ENCODE measurements around the gene NPDC1. TPM values are rescaled to one million over a fixed set of nuclear protein-coding genes. Genes with fewer than 3 reads are reported as not detected.
"Not testable (repeated sequence)": the region's sequence is repeated elsewhere in the genome, so short reads cannot be mapped to it uniquely, and the experiment has no call there.

The NPDC1 gene
- total RNA-seq, 1 donor from 2014 or later, result 59.1 TPM

DNA sequence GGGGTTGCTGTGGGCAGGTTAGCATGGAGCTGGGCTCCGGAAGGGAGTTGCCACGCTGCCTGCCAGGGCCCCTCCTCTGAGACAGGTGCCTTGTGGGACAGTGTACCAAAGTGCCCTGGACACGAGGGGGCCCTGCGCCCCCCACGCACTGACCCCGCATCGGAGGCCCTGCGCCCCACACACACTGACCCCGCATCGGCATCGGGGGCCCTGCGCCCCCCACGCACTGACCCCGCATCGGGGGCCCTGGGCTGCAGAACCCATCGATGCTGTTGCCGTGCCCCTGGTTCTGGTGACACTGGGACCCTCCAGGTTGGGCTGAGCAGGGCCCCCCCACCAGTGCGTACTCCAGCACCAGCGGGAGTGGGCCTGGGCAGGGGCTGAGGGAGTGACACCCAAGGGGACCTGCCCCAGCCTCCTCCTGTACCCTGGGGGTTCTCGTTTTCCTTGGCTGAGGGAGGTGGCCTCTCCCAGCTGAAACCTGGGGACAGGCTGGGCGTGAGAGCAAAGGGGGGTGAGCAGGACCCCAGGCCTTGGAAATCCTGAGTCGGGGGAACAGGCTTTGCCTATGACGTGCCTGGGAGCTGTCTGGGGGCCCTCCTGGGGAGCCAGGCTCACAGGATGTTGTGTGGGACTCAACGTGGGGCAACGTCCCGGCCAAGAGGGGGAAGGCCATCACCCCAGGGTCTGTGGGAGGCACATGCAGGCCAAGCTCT is 17.5 kb upstream of the NPDC1 start:
- no peak for ATAC-seq (ENCODE audit: poor library complexity)
- DNase-seq, result no peak
- intact Hi-C loops (cut with DNase I), result no loop called here

GRCh38 chr9:137062798-137063197 is 16.8 kb upstream of the NPDC1 start:
- intact Hi-C loops (cut with DNase I); DNase-seq; ATAC-seq (ENCODE audit: poor library complexity): not testable (repeated sequence)

DNA sequence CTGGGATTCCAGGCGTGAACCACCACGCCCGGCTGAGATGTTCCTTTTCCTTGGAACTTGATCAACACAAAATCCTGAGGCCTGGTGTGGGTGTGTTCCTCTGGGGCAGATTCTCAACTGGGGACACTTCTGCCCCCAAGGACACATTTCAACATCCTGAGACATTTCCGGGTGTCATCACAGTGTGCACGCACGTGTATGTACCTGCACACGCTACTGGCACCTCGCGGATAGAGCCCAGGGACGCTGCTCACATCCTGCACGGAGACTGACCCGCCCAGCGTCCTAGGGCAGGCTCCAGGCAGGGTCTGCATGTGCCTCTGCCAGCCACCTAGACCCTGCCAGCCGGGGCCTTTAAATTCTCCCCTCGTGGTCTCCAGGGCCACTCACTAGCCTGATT is 16.4 kb upstream of the NPDC1 start:
- intact Hi-C loops (cut with DNase I), result no loop called here
- no peak for DNase-seq
- no peak for ATAC-seq (ENCODE audit: poor library complexity)

- intact Hi-C loops (cut with DNase I), result no loop called here
- DNase-seq, result no peak
These were observed 12.7 kb upstream of the NPDC1 start for GRCh38 chr9:137058521-137059234.

DNA sequence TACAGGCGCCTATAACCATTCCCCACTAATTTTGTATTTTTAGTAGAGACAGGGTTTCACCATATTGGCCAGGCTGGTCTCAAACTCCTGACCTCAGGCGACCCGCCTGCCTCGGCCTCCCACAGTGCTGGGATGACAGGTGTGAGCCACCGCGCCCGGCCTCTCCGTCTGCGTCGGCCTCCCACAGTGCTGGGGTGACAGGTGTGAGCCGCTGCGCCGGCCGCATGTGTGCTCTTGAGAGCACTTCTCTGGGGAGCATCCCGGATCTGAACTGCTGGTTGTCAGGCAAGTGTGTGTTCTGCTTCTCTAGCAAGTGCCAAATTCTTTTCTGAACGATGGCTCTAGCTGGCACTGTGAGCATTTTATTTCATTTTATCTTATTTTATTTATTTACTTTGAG is 11.6 kb upstream of the NPDC1 start:
- intact Hi-C loops (cut with DNase I), result no loop called here
- no peak for DNase-seq
- ATAC-seq (ENCODE audit: poor library complexity), result no peak

More at GRCh38 chr9:137058521-137059234, 12.7 kb upstream of the NPDC1 start:
- no peak for ATAC-seq (ENCODE audit: poor library complexity)

DNA sequence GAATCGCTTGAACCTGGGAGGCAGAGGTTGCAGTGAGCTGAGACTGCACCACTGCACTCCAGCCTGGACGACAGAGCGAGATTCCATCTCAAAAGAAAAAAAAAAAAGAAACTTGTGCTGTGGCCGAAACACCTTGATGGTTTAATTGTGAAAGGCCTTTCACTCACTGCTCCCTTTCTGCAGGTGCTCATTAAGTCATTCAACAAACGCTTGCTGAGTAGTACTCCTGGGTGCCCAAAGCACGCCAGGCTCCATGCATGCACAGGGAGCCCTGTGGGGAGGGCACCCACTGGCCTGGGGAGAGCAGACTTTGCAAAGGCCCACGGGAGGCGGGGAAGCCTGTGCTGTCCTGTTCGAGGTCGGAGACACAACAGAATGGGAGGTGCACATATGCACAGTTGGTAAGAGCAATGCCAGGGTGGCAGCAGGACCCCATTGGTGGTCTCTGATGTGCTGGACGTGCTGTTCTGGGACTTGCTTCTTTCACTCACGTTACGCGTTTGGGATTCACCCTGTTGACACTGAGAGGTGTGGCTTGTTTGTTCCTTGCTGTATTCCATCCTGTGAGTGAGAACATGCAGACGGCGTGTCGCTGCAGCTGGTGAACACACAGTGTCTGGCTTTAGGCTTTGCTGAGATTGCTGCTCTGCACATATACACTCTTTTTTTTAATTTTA is 10.9 kb upstream of the NPDC1 start:
- DNase-seq (no peak), ATAC-seq (ENCODE audit: poor library complexity) (no peak)
- intact Hi-C loops (cut with DNase I), result no loop called here

- ATAC-seq (ENCODE audit: poor library complexity) (peak; percentile 94), DNase-seq (peak; percentile 97)
- intact Hi-C loops (cut with DNase I), result no loop called here
These were observed 9.7 kb upstream of the NPDC1 start for GRCh38 chr9:137055385-137056364.

DNA sequence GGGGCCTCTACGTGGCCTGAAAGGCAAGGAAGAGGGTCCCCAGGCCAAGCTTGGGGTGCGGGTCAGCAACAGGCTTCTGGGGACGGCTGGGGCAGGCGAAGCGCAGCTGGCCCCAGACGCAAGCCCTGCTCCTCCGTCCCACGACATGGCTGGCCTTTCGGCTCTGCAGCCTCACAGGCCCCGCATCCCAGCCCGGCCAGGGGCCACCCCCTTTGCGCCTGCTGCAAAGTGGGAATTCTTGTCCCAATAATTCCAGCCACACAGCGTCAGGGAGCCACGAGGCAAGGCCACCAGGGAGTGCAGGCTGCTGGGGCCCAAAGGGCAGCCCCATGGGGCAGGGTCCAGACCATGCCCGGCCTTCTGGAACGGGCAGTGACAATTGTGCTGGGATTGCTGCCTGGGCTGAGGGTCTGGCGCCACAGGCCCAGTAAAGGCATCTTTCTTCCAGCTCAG is 9.0 kb upstream of the NPDC1 start:
- ATAC-seq (ENCODE audit: poor library complexity), result peak; percentile 15

GRCh38 chr9:137053944-137054931 is 8.3 kb upstream of the NPDC1 start, which contains the start of gene ENTPD2:
ENTPD2 (minus strand) TSS chr9:137054061; CDS start chr9:137053997, 64 bp downstream.
- ATAC-seq (ENCODE audit: poor library complexity) (no peak), DNase-seq (peak; percentile 40)
- intact Hi-C loops (cut with DNase I), result no loop called here

More for the DNA sequence above, 9.0 kb upstream of the NPDC1 start:
- intact Hi-C loops (cut with DNase I), result no loop called here
- peak; percentile 52 for DNase-seq

- ATAC-seq (ENCODE audit: poor library complexity), result no peak
These were observed 7.3 kb upstream of the NPDC1 start for GRCh38 chr9:137052998-137053943.

GRCh38 chr9:137052293-137052692 is 6.3 kb upstream of the NPDC1 start:
- DNase-seq (no peak), ATAC-seq (ENCODE audit: poor library complexity) (no peak)
- intact Hi-C loops (cut with DNase I), result no loop called here

More at GRCh38 chr9:137052998-137053943, 7.3 kb upstream of the NPDC1 start:
- peak; percentile 41 for DNase-seq
- intact Hi-C loops (cut with DNase I), result no loop called here

GRCh38 chr9:137051145-137051724 is 5.3 kb upstream of the NPDC1 start:
- intact Hi-C loops (cut with DNase I), result no loop called here
- ATAC-seq (ENCODE audit: poor library complexity) (no peak), DNase-seq (no peak)

DNA sequence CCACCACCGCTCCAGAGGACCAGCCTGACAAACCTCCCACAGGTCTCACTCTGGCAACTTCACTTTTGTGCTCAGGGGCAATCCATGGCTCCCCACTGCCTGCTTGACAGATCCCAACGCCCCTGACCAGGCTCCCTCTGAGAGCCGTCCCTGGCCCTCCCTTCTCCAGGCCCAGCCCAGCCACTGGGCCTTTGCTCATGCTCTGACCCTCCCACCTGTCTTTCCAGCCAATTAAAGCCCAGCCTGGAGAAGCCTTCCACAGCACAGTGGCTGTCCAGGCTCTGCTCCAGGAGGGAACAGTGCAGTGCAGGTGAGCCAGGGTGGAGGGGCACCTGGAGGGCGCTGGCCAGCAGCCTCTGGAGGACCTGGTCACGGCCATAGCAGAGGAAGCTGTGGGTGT is 4.6 kb upstream of the NPDC1 start:
- DNase-seq, result no peak
- no peak for ATAC-seq (ENCODE audit: poor library complexity)
- intact Hi-C loops (cut with DNase I), result no loop called here

DNA sequence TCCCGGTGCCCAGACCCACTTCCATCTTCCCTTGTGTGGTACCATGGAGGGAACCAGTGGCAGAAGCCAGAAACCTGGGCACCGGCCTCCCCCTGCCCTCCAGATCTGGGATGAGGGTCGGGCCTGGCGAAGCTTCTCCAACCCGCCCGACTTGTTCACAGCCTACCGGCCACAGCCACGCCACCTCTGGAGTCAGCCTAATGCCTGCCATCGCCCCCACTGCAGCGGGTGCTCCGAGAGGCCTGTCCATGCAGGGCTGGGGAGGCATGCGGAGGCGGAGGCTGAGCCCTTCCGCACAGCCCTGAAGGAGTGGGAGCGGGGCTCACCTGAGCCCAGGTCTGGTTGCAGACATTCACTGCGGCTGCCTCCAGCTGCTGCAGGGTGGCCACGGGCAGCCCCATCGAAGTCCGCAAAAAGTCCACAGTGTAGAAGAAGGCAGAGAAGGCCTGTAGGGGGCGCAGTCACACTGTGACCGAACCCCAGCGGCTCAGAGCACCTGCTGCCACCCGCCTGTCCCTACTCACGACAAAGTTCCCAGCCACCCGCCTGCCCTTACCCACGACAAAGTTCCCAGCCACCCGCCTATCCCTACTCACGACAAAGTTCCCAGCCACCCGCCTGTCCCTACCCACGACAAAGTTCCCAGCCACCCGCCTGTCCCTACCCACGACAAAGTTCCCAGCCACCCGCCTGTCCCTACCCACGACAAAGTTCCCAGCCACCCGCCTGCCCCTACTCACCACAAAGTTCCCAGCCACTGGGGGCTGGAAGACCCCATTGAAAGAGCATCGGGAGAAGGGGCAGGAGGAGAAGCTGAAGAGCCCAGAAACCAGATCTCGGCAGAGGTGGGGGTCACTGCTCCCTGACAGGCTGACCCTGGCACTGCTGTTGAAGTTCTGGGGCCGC is 3.8 kb upstream of the NPDC1 start:
- ATAC-seq (ENCODE audit: poor library complexity), result no peak
- intact Hi-C loops (cut with DNase I), result no loop called here
- no peak for DNase-seq
